HG03280 (cell line): ENCODE data around the gene USP7.
"Not testable (repeated sequence)": the region's sequence is repeated elsewhere in the genome, so short reads cannot be mapped to it uniquely, and the experiment has no call there.

ENCODE experiments used
- ATAC-seq: cut with Tn5 transposase; IDR thresholded peaks from one replicate; pipeline ENCODE4 v1.9.1; 2021; ENCODE audit warnings: mild to moderate bottlenecking, moderate library complexity; ENCODE audit not compliant: unreplicated experiment

Gene USP7

GRCh38 chr16:8849411-8850011, 114.2 kb downstream of the USP7 start:
- no peak for ATAC-seq

DNA sequence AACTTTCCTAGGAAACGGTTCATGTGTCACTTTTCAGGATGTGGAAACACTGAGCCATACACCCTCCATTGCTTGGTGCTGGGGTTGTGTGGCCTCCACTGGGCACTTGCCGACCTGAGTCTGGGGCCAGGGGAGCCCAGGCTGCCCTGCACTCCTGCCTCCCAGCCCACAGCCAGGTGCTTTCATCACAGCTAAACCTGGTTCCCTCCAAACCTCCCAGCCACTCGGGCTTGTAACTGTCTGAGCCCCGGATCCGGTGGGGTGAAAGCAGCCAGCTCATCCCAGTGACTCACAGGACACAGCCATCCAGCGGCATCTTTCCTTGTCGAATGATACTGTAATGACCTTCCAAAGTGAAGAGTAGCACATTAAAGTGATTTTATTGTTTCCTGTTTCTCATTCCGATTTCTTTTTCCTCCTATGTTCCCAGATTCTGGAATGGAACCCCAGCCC, 114.7 kb downstream of the USP7 start:
- ATAC-seq: no peak

GRCh38 chr16:8848231-8848938, 115.3 kb downstream of the USP7 start:
- no peak for ATAC-seq

DNA sequence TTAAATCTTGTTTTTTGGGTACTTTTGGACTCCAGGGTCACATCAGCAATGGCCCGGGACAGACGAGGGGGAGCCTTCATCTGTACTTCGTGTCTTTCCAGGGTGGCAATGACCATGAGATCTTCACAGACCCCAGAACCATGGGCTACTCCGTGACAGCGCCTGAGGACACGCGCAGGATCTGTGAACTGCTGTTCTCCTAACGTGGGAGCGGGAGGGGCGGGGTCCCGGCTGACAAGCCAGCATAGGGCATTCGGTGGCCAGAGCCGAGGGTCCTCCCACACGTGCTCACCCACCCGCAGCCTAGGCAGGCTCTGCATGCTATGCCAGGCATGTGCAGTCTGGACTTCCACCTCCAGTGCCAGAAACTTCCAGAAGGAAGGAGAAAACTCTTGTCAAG, 116.1 kb downstream of the USP7 start:
- no peak for ATAC-seq

DNA sequence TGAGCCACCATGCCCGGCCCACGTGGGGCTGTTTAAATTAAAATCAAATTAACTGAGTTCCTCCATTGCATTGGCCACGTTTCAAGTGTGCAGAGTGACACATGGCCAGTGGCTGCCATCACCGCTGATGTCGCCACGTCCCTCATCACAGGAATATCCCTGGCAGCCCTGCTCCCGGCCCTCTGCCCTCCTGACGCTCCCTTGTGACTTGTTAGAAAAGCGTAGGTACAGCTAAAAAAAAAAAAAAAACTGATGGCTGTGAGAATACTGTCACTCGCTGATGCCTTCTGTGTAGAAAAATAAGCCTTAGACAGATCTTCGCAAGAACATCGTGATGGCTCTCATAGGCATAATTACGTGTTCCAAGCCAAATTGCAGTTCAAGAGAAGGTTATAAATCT, 116.6 kb downstream of the USP7 start:
- ATAC-seq: no peak

- ATAC-seq: no peak
Observed at GRCh38 chr16:8846401-8846932, 117.2 kb downstream of the USP7 start.

GRCh38 chr16:8845699-8846298, 117.9 kb downstream of the USP7 start:
- ATAC-seq: no peak

DNA sequence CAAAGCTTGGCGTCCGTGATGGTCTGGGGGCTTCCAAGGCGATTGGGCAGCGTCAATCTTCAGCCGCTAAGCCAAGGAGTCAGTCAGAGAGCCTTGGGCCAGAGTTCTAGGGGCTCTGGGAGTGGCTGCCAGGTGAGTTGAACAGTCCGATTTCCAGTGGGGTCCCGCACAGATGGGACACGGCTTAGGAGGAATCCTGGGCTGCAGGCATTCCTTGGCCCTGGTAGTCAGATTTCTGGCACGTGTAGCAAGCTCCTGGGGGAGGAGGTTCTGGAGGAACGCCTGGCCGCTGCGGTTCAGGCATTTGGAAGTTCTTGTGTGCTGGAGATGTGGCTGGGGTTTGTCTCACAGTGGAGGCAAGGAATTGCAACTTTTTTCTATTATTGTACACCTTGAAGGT, 120.4 kb downstream of the USP7 start:
- not testable (repeated sequence) for ATAC-seq
